ENCODE data around the gene RAB3IL1.

DNA sequence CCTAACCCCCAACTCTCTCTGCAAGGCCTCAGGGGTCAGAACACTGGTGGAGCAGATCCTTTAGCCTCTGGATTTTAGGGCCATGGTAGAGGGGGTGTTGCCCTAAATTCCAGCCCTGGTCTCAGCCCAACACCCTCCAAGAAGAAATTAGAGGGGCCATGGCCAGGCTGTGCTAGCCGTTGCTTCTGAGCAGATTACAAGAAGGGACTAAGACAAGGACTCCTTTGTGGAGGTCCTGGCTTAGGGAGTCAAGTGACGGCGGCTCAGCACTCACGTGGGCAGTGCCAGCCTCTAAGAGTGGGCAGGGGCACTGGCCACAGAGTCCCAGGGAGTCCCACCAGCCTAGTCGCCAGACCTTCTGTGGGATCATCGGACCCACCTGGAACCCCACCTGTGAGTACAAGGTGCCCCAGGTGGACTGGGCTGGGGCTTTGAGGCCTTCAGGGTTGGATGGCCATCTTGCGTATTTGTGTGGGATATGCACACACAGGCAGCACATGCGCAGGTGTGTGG lies 32.7 kb upstream of the RAB3IL1 start, which contains the start of gene BEST1:
- no peak for TF ChIP-seq POLR2A (IDR thresholded peaks at IDR 0.05)
- TF ChIP-seq, protein P1, sequence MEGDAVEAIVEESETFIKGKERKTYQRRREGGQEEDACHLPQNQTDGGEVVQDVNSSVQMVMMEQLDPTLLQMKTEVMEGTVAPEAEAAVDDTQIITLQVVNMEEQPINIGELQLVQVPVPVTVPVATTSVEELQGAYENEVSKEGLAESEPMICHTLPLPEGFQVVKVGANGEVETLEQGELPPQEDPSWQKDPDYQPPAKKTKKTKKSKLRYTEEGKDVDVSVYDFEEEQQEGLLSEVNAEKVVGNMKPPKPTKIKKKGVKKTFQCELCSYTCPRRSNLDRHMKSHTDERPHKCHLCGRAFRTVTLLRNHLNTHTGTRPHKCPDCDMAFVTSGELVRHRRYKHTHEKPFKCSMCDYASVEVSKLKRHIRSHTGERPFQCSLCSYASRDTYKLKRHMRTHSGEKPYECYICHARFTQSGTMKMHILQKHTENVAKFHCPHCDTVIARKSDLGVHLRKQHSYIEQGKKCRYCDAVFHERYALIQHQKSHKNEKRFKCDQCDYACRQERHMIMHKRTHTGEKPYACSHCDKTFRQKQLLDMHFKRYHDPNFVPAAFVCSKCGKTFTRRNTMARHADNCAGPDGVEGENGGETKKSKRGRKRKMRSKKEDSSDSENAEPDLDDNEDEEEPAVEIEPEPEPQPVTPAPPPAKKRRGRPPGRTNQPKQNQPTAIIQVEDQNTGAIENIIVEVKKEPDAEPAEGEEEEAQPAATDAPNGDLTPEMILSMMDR (IDR thresholded peaks at IDR 0.05), result no peak
